ENCODE data around the gene OVOL1. TPM values are rescaled to one million over a fixed set of nuclear protein-coding genes. Genes with fewer than 3 reads are reported as not detected.

Gene OVOL1
- total RNA-seq, 3 donors from 2014 or later (not counting 1 experiment from before 2014, with no cell fraction given): 0.11 to 0.12 TPM; not detected in 1

DNA sequence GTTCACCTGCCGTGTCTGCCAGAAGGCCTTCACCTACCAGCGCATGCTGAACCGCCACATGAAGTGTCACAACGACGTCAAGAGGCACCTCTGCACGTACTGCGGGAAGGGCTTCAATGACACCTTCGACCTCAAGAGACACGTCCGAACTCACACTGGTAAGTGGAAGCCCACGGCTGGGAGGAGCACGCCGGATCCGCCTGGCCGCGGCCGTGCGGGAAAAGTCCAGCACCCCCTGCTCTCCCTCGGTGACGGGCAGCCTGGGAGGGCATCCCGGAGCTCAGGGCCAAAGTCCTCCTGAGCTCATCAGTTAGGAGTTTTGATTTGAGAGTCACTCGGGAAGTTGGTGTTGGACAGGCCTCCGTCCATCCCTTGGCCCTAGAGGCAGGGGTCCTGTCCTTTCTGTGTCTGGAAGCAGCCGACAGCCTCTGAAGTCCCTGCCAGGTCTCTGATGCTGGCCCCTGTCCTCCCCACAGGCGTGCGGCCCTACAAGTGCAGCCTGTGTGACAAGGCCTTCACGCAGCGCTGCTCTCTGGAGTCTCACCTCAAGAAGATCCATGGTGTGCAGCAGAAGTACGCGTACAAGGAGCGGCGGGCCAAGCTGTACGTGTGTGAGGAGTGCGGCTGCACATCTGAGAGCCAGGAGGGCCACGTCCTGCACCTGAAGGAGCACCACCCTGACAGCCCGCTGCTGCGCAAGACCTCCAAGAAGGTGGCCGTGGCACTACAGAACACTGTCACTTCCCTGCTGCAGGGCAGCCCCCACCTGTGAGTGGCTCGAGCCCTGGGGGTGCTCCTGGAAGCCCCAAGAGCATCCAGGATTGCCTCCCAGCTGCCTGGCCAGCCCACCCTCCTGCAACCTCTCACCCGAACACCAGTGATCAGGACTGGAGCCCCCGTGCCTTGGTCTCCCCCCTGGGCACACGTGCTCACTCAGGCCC lies 8.0 kb downstream of the OVOL1 start:
- no peak overlapping the region for H3K4me3 ChIP-seq (ENCODE audit: low read length)
- peaks cover 0 to 11% of the 10 kb centered on the region in 2 donors for H3K4me1 Mint-ChIP-seq
- no peaks in the 10 kb centered on the region for H3K36me3 ChIP-seq (ENCODE audit: control insufficient read depth, insufficient read depth, low read length)
- intact Hi-C loops (cut with micrococcal nuclease): no loop called here
- peaks cover 5% of the 10 kb centered on the region for H3K27me3 ChIP-seq (ENCODE audit: control insufficient read depth, insufficient read depth, low read length)
- H3K27ac ChIP-seq (ENCODE audit: low read length): no peak overlapping the region
- H3K4me1 ChIP-seq (ENCODE audit: control insufficient read depth, insufficient read depth, low read length): peaks cover 10% of the 10 kb centered on the region
- H3K9me3 Mint-ChIP-seq: no peaks in the 10 kb centered on the region
- H3K27me3 Mint-ChIP-seq (ENCODE audit: low read depth in 2 of 2): peaks cover 7 to 9% of the 10 kb centered on the region in 2 donors
- no peaks in the 10 kb centered on the region for H3K9me3 ChIP-seq (ENCODE audit: control insufficient read depth, insufficient read depth, low read length)
- H3K27ac Mint-ChIP-seq: no peak overlapping the region
- TF ChIP-seq, protein P1, sequence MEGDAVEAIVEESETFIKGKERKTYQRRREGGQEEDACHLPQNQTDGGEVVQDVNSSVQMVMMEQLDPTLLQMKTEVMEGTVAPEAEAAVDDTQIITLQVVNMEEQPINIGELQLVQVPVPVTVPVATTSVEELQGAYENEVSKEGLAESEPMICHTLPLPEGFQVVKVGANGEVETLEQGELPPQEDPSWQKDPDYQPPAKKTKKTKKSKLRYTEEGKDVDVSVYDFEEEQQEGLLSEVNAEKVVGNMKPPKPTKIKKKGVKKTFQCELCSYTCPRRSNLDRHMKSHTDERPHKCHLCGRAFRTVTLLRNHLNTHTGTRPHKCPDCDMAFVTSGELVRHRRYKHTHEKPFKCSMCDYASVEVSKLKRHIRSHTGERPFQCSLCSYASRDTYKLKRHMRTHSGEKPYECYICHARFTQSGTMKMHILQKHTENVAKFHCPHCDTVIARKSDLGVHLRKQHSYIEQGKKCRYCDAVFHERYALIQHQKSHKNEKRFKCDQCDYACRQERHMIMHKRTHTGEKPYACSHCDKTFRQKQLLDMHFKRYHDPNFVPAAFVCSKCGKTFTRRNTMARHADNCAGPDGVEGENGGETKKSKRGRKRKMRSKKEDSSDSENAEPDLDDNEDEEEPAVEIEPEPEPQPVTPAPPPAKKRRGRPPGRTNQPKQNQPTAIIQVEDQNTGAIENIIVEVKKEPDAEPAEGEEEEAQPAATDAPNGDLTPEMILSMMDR (IDR thresholded peaks at IDR 0.05): no peak
- DNase-seq (no peak), ATAC-seq (no peak)
- H3K4me3 Mint-ChIP-seq: no peak overlapping the region
- 92% methylated on average over 42 of the region's 42 CpGs for WGBS (ENCODE audit: insufficient coverage)
- H3K36me3 Mint-ChIP-seq: no peaks in the 10 kb centered on the region

DNA sequence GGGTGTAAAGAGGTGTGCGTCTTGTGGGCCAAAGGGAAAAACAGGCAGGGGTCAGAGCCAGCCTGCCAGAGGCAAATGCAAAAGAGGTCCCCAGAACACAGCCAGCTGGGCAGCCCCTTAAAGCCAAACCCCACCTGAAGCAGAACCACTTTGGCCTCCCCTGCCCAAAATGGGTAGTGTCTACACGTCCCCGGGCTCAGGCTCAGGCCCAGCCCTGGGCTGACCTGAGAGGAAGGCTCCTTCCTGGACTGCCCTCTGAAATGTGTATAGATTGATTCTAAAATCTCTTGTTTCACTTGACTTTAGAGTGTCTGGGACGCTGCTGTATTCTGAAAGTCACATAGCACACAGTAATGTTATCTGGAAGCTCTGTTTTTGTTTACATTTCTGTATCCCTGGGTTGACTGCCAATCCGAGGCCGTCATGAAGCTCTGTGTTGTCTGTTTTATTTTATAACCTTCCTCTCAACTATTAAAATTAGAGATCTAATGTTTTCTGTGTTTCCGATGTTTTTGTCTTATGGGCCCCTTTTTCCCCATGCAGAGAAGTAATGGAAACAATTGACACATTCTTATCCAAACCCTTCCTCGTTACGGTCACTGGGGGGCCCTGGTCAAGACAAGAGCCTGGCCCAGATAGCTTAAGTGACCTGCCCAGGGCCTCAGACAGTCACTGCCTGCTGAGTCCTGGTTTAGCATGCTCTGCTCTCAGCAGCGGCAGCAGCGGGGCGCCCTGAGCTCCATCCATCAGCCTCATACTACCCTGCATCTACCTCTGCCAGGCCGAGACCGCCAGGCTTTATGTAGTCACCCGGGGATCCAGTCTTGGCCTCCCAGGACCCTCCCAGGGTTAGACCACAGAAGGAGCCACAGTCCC lies 10.1 kb downstream of the OVOL1 start:
- peaks cover 0 to 4% of the 10 kb centered on the region in 2 donors for H3K4me1 Mint-ChIP-seq
- H3K27me3 Mint-ChIP-seq (ENCODE audit: low read depth in 2 of 2): peaks cover 7 to 13% of the 10 kb centered on the region in 2 donors
- TF ChIP-seq, protein P1 (IDR thresholded peaks at IDR 0.05): no peak
- no peaks in the 10 kb centered on the region for H3K36me3 Mint-ChIP-seq
- no peaks in the 10 kb centered on the region for H3K9me3 Mint-ChIP-seq
- H3K27me3 ChIP-seq (ENCODE audit: control insufficient read depth, insufficient read depth, low read length): no peaks in the 10 kb centered on the region
- H3K27ac ChIP-seq (ENCODE audit: low read length): no peak overlapping the region
- no peak overlapping the region for H3K27ac Mint-ChIP-seq
- ATAC-seq: no peak
- H3K4me3 Mint-ChIP-seq: no peak overlapping the region
- no peak for DNase-seq
- H3K4me3 ChIP-seq (ENCODE audit: low read length): no peak overlapping the region
- H3K36me3 ChIP-seq (ENCODE audit: control insufficient read depth, insufficient read depth, low read length): no peaks in the 10 kb centered on the region
- intact Hi-C loops (cut with micrococcal nuclease): no loop called here
- H3K4me1 ChIP-seq (ENCODE audit: control insufficient read depth, insufficient read depth, low read length): peaks cover 2% of the 10 kb centered on the region
- no peaks in the 10 kb centered on the region for H3K9me3 ChIP-seq (ENCODE audit: control insufficient read depth, insufficient read depth, low read length)
- WGBS (ENCODE audit: insufficient coverage): 91% methylated on average over 13 of the region's 15 CpGs

DNA sequence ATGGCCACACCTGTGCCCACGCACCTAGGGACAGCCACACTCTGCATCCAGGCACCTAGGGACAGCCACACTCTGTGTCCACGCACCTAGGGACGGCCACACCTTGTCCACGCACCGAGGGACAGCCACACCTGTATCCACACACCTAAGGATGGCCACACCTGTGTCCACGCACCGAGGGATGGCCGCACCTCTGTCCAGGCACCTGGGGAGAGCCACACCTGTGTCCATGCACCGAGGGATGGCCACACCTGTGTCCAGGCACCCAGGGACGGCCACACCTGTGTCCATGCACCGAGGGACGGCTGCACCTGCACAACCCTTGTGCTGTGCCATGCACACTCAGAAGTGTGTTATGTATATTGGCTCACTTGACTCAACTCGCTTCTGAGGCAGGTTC lies 10.8 kb downstream of the OVOL1 start:
- H3K4me3 Mint-ChIP-seq: no peak overlapping the region
- intact Hi-C loops (cut with micrococcal nuclease): no loop called here
- no peak overlapping the region for H3K27ac Mint-ChIP-seq
- Histone ChIP-seq H3K27me3 (ENCODE audit: control insufficient read depth, insufficient read depth, low read length) (peaks cover under 1% of the 10 kb centered on the region), H3K27ac (ENCODE audit: low read length) (no peak overlapping the region), H3K36me3 (ENCODE audit: control insufficient read depth, insufficient read depth, low read length) (no peaks in the 10 kb centered on the region), H3K9me3 (ENCODE audit: control insufficient read depth, insufficient read depth, low read length) (no peaks in the 10 kb centered on the region), H3K4me1 (ENCODE audit: control insufficient read depth, insufficient read depth, low read length) (no peaks in the 10 kb centered on the region), H3K4me3 (ENCODE audit: low read length) (no peak overlapping the region)
- DNase-seq (no peak), ATAC-seq (peak in 1 of 3 donors; percentile 32)
- no peaks in the 10 kb centered on the region for H3K9me3 Mint-ChIP-seq
- no peaks in the 10 kb centered on the region for H3K4me1 Mint-ChIP-seq
- peaks cover 8 to 13% of the 10 kb centered on the region in 2 donors for H3K27me3 Mint-ChIP-seq (ENCODE audit: low read depth in 2 of 2)
- H3K36me3 Mint-ChIP-seq: no peaks in the 10 kb centered on the region
- TF ChIP-seq, protein P1 (IDR thresholded peaks at IDR 0.05): no peak
- 83% methylated on average over 13 of the region's 13 CpGs for WGBS (ENCODE audit: insufficient coverage)

Data from natural killer cell (primary cell).